ENCODE results near the gene TUBGCP3. TPM values are rescaled to one million over a fixed set of nuclear protein-coding genes. Genes with fewer than 3 reads are reported as not detected.
"Not testable (repeated sequence)": the region's sequence is repeated elsewhere in the genome, so short reads cannot be mapped to it uniquely, and the experiment has no call there.

The TUBGCP3 gene
- 34.0 TPM for total RNA-seq
- 23.4 TPM for polyA plus RNA-seq

GRCh38 chr13:112587764-112588489 lies at the start of gene TUBGCP3:
Gene TUBGCP3, minus strand, starts transcription at chr13:112588153. Its CDS starts 173 bp downstream, at chr13:112587980.
- peak within 1 kb of the TSS; percentile 69 for H3K27ac ChIP-seq (ENCODE audit: low read depth)
- DNase-seq (ENCODE audit: extremely low spot score), result peak; percentile 46
- H3K4me1 ChIP-seq (ENCODE audit: insufficient read depth), result no peaks in the 10 kb centered on the region
- H3K4me3 ChIP-seq (ENCODE audit: low read depth, low read length), result peak within 1 kb of the TSS; percentile 82
- no peaks in the 10 kb centered on the region for H3K36me3 ChIP-seq (ENCODE audit: insufficient read depth)
- WGBS, result under 1% methylated on average over 77 of the region's 77 CpGs

- Histone ChIP-seq H3K4me3 (ENCODE audit: low read depth, low read length) (no peak overlapping the region), H3K36me3 (ENCODE audit: insufficient read depth) (no peaks in the 10 kb centered on the region), H3K4me1 (ENCODE audit: insufficient read depth) (no peaks in the 10 kb centered on the region), H3K27ac (ENCODE audit: low read depth) (no peak overlapping the region)
- DNase-seq (ENCODE audit: extremely low spot score), result no peak
- WGBS, result 79% methylated on average over 27 of the region's 27 CpGs
These were observed 49.3 kb upstream of the TUBGCP3 start for GRCh38 chr13:112637017-112637801.

GRCh38 chr13:112636401-112636975 lies 48.5 kb upstream of the TUBGCP3 start:
- WGBS, result 92% methylated on average over 19 of the region's 19 CpGs
- H3K4me3 ChIP-seq (ENCODE audit: low read depth, low read length), result no peak overlapping the region
- no peaks in the 10 kb centered on the region for H3K4me1 ChIP-seq (ENCODE audit: insufficient read depth)
- DNase-seq (ENCODE audit: extremely low spot score), result no peak
- H3K36me3 ChIP-seq (ENCODE audit: insufficient read depth), result no peaks in the 10 kb centered on the region
- no peak overlapping the region for H3K27ac ChIP-seq (ENCODE audit: low read depth)

- H3K36me3 ChIP-seq (ENCODE audit: insufficient read depth), result no peaks in the 10 kb centered on the region
- no peak for DNase-seq (ENCODE audit: extremely low spot score)
- H3K27ac ChIP-seq (ENCODE audit: low read depth), result no peak overlapping the region
- H3K4me3 ChIP-seq (ENCODE audit: low read depth, low read length), result no peak overlapping the region
- no peaks in the 10 kb centered on the region for H3K4me1 ChIP-seq (ENCODE audit: insufficient read depth)
- WGBS, result 38% methylated on average over 6 of the region's 6 CpGs
These were observed 47.4 kb upstream of the TUBGCP3 start for GRCh38 chr13:112635323-112635722.

- DNase-seq (ENCODE audit: extremely low spot score), result no peak
- WGBS, result 84% methylated on average over 11 of the region's 11 CpGs
- no peak overlapping the region for H3K27ac ChIP-seq (ENCODE audit: low read depth)
These were observed 46.1 kb upstream of the TUBGCP3 start for GRCh38 chr13:112634102-112634501.

GRCh38 chr13:112630226-112630625 lies 42.3 kb upstream of the TUBGCP3 start:
- H3K27ac ChIP-seq (ENCODE audit: low read depth); DNase-seq (ENCODE audit: extremely low spot score); H3K4me3 ChIP-seq (ENCODE audit: low read depth, low read length); H3K4me1 ChIP-seq (ENCODE audit: insufficient read depth); H3K36me3 ChIP-seq (ENCODE audit: insufficient read depth): not testable (repeated sequence)
- WGBS, result 92% methylated on average over 10 of the region's 10 CpGs

More at GRCh38 chr13:112634102-112634501, 46.1 kb upstream of the TUBGCP3 start:
- H3K36me3 ChIP-seq (ENCODE audit: insufficient read depth), result no peaks in the 10 kb centered on the region
- H3K4me3 ChIP-seq (ENCODE audit: low read depth, low read length), result no peak overlapping the region
- H3K4me1 ChIP-seq (ENCODE audit: insufficient read depth), result no peaks in the 10 kb centered on the region

GRCh38 chr13:112629161-112629560 lies 41.2 kb upstream of the TUBGCP3 start:
- no peak for DNase-seq (ENCODE audit: extremely low spot score)
- H3K36me3 ChIP-seq (ENCODE audit: insufficient read depth), result no peaks in the 10 kb centered on the region
- H3K4me1 ChIP-seq (ENCODE audit: insufficient read depth), result no peaks in the 10 kb centered on the region
- no peak overlapping the region for H3K4me3 ChIP-seq (ENCODE audit: low read depth, low read length)
- WGBS, result 76% methylated on average over 8 of the region's 8 CpGs
- no peak overlapping the region for H3K27ac ChIP-seq (ENCODE audit: low read depth)

GRCh38 chr13:112627613-112628012 lies 39.7 kb upstream of the TUBGCP3 start:
- not testable (repeated sequence) for H3K36me3 ChIP-seq (ENCODE audit: insufficient read depth); H3K4me3 ChIP-seq (ENCODE audit: low read depth, low read length); DNase-seq (ENCODE audit: extremely low spot score); H3K4me1 ChIP-seq (ENCODE audit: insufficient read depth); H3K27ac ChIP-seq (ENCODE audit: low read depth)
- WGBS, result 91% methylated on average over 1 of the region's 1 CpG

- H3K36me3 ChIP-seq (ENCODE audit: insufficient read depth), result no peaks in the 10 kb centered on the region
- H3K27ac ChIP-seq (ENCODE audit: low read depth), result no peak overlapping the region
- no peak overlapping the region for H3K4me3 ChIP-seq (ENCODE audit: low read depth, low read length)
- DNase-seq (ENCODE audit: extremely low spot score), result no peak
- H3K4me1 ChIP-seq (ENCODE audit: insufficient read depth), result no peaks in the 10 kb centered on the region
- 94% methylated on average over 11 of the region's 11 CpGs for WGBS
These were observed 39.2 kb upstream of the TUBGCP3 start for GRCh38 chr13:112627161-112627560.

GRCh38 chr13:112626761-112627160 lies 38.8 kb upstream of the TUBGCP3 start:
- 87% methylated on average over 10 of the region's 10 CpGs for WGBS
- Histone ChIP-seq H3K4me1 (ENCODE audit: insufficient read depth) (no peaks in the 10 kb centered on the region), H3K27ac (ENCODE audit: low read depth) (no peak overlapping the region), H3K36me3 (ENCODE audit: insufficient read depth) (no peaks in the 10 kb centered on the region), H3K4me3 (ENCODE audit: low read depth, low read length) (no peak overlapping the region)
- no peak for DNase-seq (ENCODE audit: extremely low spot score)

GRCh38 chr13:112626124-112626523 lies 38.2 kb upstream of the TUBGCP3 start:
- Histone ChIP-seq H3K27ac (ENCODE audit: low read depth) (no peak overlapping the region), H3K4me1 (ENCODE audit: insufficient read depth) (no peaks in the 10 kb centered on the region), H3K4me3 (ENCODE audit: low read depth, low read length) (no peak overlapping the region), H3K36me3 (ENCODE audit: insufficient read depth) (no peaks in the 10 kb centered on the region)
- DNase-seq (ENCODE audit: extremely low spot score), result no peak
- WGBS, result 77% methylated on average over 8 of the region's 8 CpGs

GRCh38 chr13:112625698-112626097 lies 37.7 kb upstream of the TUBGCP3 start:
- no peak for DNase-seq (ENCODE audit: extremely low spot score)
- WGBS, result 83% methylated on average over 8 of the region's 8 CpGs
- Histone ChIP-seq H3K4me1 (ENCODE audit: insufficient read depth) (no peaks in the 10 kb centered on the region), H3K27ac (ENCODE audit: low read depth) (no peak overlapping the region), H3K4me3 (ENCODE audit: low read depth, low read length) (no peak overlapping the region), H3K36me3 (ENCODE audit: insufficient read depth) (no peaks in the 10 kb centered on the region)

- H3K27ac ChIP-seq (ENCODE audit: low read depth), result no peak overlapping the region
- H3K4me3 ChIP-seq (ENCODE audit: low read depth, low read length), result no peak overlapping the region
- H3K36me3 ChIP-seq (ENCODE audit: insufficient read depth), result no peaks in the 10 kb centered on the region
- 89% methylated on average over 19 of the region's 19 CpGs for WGBS
- DNase-seq (ENCODE audit: extremely low spot score), result no peak
- H3K4me1 ChIP-seq (ENCODE audit: insufficient read depth), result no peaks in the 10 kb centered on the region
These were observed 36.9 kb upstream of the TUBGCP3 start for GRCh38 chr13:112624602-112625430.
